Caco-2 (cell line): Measurements from ENCODE around the gene PCYOX1L. TPM values are rescaled to one million over a fixed set of nuclear protein-coding genes. Genes with fewer than 3 reads are reported as not detected.

Experiments
- BruUV-seq: library from RNA; stranded (reverse); fragments of 400-500 nt; replicated peaks from 2 replicates; lab custom pipeline; 2021; lab: Mats Ljungman, UMichigan
- CTCF ChIA-PET: fragments of 300-600 bp; sonication (Branson Sonifier 250); formaldehyde crosslinking; loops from one replicate; lab custom pipeline; 2022; ENCODE audit warnings: antibody characterized with exemption; lab: Charles Lee
- POLR2A ChIA-PET: fragments of 300-600 bp; sonication (Branson Sonifier 250); formaldehyde crosslinking; loops from one replicate; lab custom pipeline; 2022; ENCODE audit warnings: antibody characterized with exemption; lab: Charles Lee
- DNase-seq, 2 experiments: peaks; one replicate each; pipeline versions ENCODE4 v3.0.0 to v3.0.0-alpha.2; 2020 to 2022
- H3K27me3 ChIP-seq: replicated peaks from 2 replicates; pipeline ENCODE4 v1.6.0; 2011; ENCODE audit warnings: low read length; ENCODE audit not compliant: control insufficient read depth, insufficient read depth
- H3K36me3 ChIP-seq: 2 replicates; pipeline ENCODE4 v1.5.1; 2011; ENCODE audit warnings: low read length; ENCODE audit not compliant: control insufficient read depth, insufficient read depth
- H3K4me1 ChIP-seq: fragments of 250-450 bp; sonication (Bioruptor Pico); 2 replicates; pipeline ENCODE4 v1.5.1; 2020; ENCODE audit warnings: mild to moderate bottlenecking
- H3K4me3 ChIP-seq: 2 replicates; pipeline ENCODE4 v1.5.1; 2011; ENCODE audit warnings: low read depth, mild to moderate bottlenecking, control low read depth, low read length
- H3K9me3 ChIP-seq: fragments of 250-450 bp; sonication (Bioruptor Pico); 2 replicates; pipeline ENCODE4 v1.5.1; 2020; ENCODE audit warnings: mild to moderate bottlenecking, moderate library complexity
- H3K27ac Mint-ChIP-seq: one replicate; pipeline ENCODE4 v1.8.0; 2022; ENCODE audit warnings: mixed read lengths; ENCODE audit not compliant: unreplicated experiment
- H3K27me3 Mint-ChIP-seq: one replicate; pipeline ENCODE4 v1.8.0; 2022; ENCODE audit warnings: mixed read lengths; ENCODE audit not compliant: insufficient read depth, unreplicated experiment
- H3K36me3 Mint-ChIP-seq: one replicate; pipeline ENCODE4 v1.8.0; 2022; ENCODE audit warnings: mild to moderate bottlenecking, mixed read lengths; ENCODE audit not compliant: insufficient read depth, unreplicated experiment
- H3K4me1 Mint-ChIP-seq: one replicate; pipeline ENCODE4 v1.8.0; 2022; ENCODE audit warnings: low read depth, mixed read lengths; ENCODE audit not compliant: unreplicated experiment
- H3K4me3 Mint-ChIP-seq: one replicate; pipeline ENCODE4 v1.8.0; 2022; ENCODE audit warnings: mild to moderate bottlenecking, moderate library complexity, mixed read lengths; ENCODE audit not compliant: unreplicated experiment
- H3K9me3 Mint-ChIP-seq: one replicate; pipeline ENCODE4 v1.8.0; 2022; ENCODE audit warnings: mixed read lengths; ENCODE audit not compliant: unreplicated experiment
- CTCF ChIP-seq, 2 experiments: fragments of 200-600 bp in 1 of 2; IDR thresholded peaks; 1 replicate in 1 of 2; 2 replicates in 1 of 2; pipeline versions ENCODE4 v1.5.1 to v1.8.0; 2011 to 2022; ENCODE audit warnings: antibody characterized with exemption in 1 of 2, control low read depth in 1 of 2, inconsistent platforms in 1 of 2, low read depth in 1 of 2, low read length in 1 of 2, mild to moderate bottlenecking in 1 of 2, moderate library complexity in 1 of 2; ENCODE audit not compliant: insufficient read depth in 1 of 2, severe bottlenecking in 1 of 2, unreplicated experiment in 1 of 2
- intact Hi-C: fragments of 100-400 bp; cut with micrococcal nuclease; formaldehyde crosslinking; loops from one replicate; pipeline ENCODE4 v1.10.0; 2022; ENCODE audit not compliant: unreplicated experiment
- total RNA-seq: library from RNA; stranded (reverse); gene quantifications from 2 replicates; pipeline ENCODE4 v1.2.3, GENCODE V29; 2022

Gene PCYOX1L
- total RNA-seq, 1 experiment from 2014 or later: 10.4 TPM

DNA sequence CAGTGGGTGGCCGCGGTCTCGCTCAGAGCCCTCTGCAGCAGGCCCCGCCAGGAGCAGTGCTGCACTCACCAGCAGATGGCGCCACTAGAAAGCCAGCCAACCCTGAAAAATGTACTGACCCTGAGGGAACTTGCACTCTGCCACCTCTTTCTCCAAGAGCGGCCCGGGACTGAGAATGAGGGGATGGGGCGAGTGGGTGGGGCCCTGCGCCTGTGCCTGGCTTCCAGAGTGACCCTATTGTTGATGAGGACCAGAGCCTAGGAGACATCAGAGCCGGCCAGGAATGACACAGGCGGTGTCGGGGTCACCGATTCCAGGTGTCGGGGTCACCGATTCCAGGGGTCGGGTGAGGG lies 24.1 kb downstream of the PCYOX1L start:
- TF ChIP-seq CTCF (IDR thresholded peaks at IDR 0.05; ENCODE audit: insufficient read depth in 1 of 2, low read depth in 1 of 2, low read length in 1 of 2, severe bottlenecking in 1 of 2, unreplicated experiment in 1 of 2): peak; percentile 94 to 96

DNA sequence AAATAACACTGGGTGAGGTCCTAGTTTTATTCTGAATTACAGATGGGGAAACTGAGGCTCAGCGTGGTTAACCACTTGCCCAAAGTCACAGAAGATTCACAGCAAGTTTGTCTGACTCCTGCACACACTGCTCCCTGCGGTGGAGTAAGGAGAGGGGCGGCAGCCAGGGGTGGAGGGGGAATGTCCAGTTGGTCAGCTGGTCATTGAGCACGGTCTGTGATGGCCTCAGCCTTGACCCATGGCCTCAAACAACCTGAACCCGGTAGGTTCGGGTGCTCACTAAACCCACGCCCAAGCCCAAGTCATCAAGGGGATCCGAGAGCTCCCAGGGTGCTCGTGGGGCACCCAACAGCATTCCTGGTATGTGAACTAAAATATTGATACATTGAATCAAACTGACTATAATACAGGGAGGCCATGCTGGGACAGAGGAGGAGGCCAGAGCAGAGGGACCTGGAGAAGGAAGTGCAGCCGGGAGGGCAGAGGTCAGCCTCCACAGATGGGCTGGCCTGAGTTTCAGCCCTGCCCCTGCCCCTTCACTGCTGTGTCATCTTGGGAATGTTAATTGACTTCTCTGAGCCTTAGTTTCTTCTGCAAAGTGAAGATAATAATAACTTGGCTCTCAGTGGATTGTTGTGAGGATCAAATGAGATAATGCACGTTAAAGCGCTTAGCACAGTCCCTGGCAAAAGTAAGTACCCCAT lies 24.8 kb downstream of the PCYOX1L start:
- Histone ChIP-seq H3K27me3 (no peaks in the 10 kb centered on the region), H3K4me1 (0 out of 2 replicates have a peak, but pooled peaks cover 6% of the 10 kb centered on the region), H3K36me3 (no peaks in the 10 kb centered on the region), H3K9me3 (no peaks in the 10 kb centered on the region), H3K4me3 (no peak overlapping the region)
- H3K4me3 Mint-ChIP-seq: no peak overlapping the region
- no peaks in the 10 kb centered on the region for H3K27me3 Mint-ChIP-seq
- peaks cover 11% of the 10 kb centered on the region for H3K4me1 Mint-ChIP-seq
- H3K9me3 Mint-ChIP-seq: no peaks in the 10 kb centered on the region
- H3K27ac Mint-ChIP-seq: no peak overlapping the region
- intact Hi-C loops: loop anchor here (1.0 kb wide), 1 partner anchor 52 kb away; no protein-coding TSS in a partner anchor
- no peak for DNase-seq
- no peak for TF ChIP-seq CTCF (IDR thresholded peaks at IDR 0.05; ENCODE audit: insufficient read depth in 1 of 2, low read depth in 1 of 2, low read length in 1 of 2, severe bottlenecking in 1 of 2, unreplicated experiment in 1 of 2)
- POLR2A ChIA-PET: no interaction called here
- CTCF ChIA-PET: interaction anchor here (0.6 to 2.6 kb wide), 2 partner anchors 52 to 349 kb away, joined by 5 to 15 read pairs; no protein-coding TSS in a partner anchor
- BruUV-seq: no TSS peak
- H3K36me3 Mint-ChIP-seq: no peaks in the 10 kb centered on the region

More for the DNA sequence above, 24.1 kb downstream of the PCYOX1L start:
- H3K4me3 Mint-ChIP-seq: no peak overlapping the region
- CTCF ChIA-PET: interaction anchor here (0.6 to 2.6 kb wide), 9 partner anchors 10 to 350 kb away, joined by 3 to 15 read pairs (median 4); no protein-coding TSS in a partner anchor
- Histone ChIP-seq H3K27me3 (no peaks in the 10 kb centered on the region), H3K36me3 (no peaks in the 10 kb centered on the region), H3K9me3 (no peaks in the 10 kb centered on the region), H3K4me1 (0 out of 2 replicates have a peak, but pooled peaks cover 6% of the 10 kb centered on the region), H3K4me3 (no peak overlapping the region)
- no TSS peak for BruUV-seq
- peak; percentile 79 to 85 for DNase-seq
- H3K9me3 Mint-ChIP-seq: no peaks in the 10 kb centered on the region
- H3K27ac Mint-ChIP-seq: no peak overlapping the region
- intact Hi-C loops: loop anchor here (1.0 kb wide), 1 partner anchor 52 kb away; no protein-coding TSS in a partner anchor
- peaks cover 11% of the 10 kb centered on the region for H3K4me1 Mint-ChIP-seq
- no peaks in the 10 kb centered on the region for H3K36me3 Mint-ChIP-seq
- H3K27me3 Mint-ChIP-seq: no peaks in the 10 kb centered on the region
- POLR2A ChIA-PET: no interaction called here

GRCh38 chr5:149383399-149383798 lies 25.6 kb downstream of the PCYOX1L start:
- Mint-ChIP-seq H3K4me3 (no peak overlapping the region), H3K9me3 (no peaks in the 10 kb centered on the region), H3K27ac (no peak overlapping the region), H3K4me1 (peaks cover 11% of the 10 kb centered on the region), H3K36me3 (no peaks in the 10 kb centered on the region), H3K27me3 (no peaks in the 10 kb centered on the region)
- Histone ChIP-seq H3K4me3 (no peak overlapping the region), H3K9me3 (no peaks in the 10 kb centered on the region), H3K36me3 (no peaks in the 10 kb centered on the region), H3K4me1 (0 out of 2 replicates have a peak, but pooled peaks cover 6% of the 10 kb centered on the region), H3K27me3 (no peaks in the 10 kb centered on the region)
- TF ChIP-seq CTCF (IDR thresholded peaks at IDR 0.05; ENCODE audit: insufficient read depth in 1 of 2, low read depth in 1 of 2, low read length in 1 of 2, severe bottlenecking in 1 of 2, unreplicated experiment in 1 of 2): no peak
- POLR2A ChIA-PET: no interaction called here
- intact Hi-C loops: no loop called here
- CTCF ChIA-PET: no interaction called here
- BruUV-seq: no TSS peak
- no peak for DNase-seq
